GM19193 (cell line): Measurements from ENCODE around the gene ERG28.

Experiments
- POLR2A ChIP-seq: IDR thresholded peaks from 4 replicates; pipeline ENCODE4 v1.6.1; 2011; ENCODE audit not compliant: insufficient read depth, insufficient read length; ENCODE audit errors: extremely low read depth

The ERG28 gene, protein sequence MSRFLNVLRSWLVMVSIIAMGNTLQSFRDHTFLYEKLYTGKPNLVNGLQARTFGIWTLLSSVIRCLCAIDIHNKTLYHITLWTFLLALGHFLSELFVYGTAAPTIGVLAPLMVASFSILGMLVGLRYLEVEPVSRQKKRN

DNA sequence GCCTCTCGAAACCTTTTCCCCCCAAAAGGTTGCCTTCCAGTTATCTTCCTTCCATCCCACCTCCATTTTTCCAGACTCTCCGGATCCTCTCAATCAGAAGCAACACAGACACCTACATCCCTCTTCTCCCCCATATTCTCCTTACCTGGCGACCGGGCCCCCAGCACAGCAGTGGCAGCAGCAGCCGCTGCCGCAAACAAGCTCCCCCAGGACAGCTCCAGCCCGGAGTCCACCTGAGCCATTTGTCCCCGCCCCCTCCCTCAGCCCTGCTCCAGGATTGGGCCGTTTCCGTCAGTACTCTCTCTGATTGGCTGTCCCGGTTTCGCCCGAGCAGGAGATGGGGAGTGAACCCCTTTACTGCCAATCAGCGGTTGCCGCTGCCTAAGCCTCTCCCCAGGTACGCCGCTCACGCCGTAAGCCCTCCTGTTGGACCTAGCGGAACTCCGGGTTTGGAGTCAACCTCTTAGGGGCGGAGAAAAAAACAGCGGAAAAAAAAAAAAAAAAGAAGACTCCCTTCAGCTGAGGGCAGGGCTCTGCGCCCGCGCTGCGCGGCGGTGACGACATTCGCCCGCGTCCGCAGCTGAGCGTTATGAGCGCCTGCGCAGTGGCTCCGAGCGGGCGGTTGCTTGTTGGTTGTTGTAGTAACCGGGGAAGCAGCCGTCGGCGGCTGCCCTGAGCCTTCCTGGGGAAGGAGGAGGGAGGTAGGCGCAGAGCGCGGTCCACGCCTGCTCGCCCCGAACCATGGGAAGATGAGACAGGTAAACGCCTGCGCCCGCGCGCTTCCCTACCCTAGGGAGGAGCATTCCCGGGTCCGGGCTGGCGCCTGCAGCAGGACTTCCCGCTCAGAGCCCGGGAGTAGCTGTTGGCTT is at the start of gene ERG28, which contains the start of gene TTLL5:
Gene ERG28 (minus strand): TSS at position 247 of the 869 bp plus-strand sequence. CDS start 3,374 bp downstream, outside the sequence.
Gene TTLL5 (plus strand): TSS at position 617 of the 869 bp plus-strand sequence. CDS start 1,904 bp downstream, outside the sequence.
- TF ChIP-seq POLR2A, result peak; percentile 89

DNA sequence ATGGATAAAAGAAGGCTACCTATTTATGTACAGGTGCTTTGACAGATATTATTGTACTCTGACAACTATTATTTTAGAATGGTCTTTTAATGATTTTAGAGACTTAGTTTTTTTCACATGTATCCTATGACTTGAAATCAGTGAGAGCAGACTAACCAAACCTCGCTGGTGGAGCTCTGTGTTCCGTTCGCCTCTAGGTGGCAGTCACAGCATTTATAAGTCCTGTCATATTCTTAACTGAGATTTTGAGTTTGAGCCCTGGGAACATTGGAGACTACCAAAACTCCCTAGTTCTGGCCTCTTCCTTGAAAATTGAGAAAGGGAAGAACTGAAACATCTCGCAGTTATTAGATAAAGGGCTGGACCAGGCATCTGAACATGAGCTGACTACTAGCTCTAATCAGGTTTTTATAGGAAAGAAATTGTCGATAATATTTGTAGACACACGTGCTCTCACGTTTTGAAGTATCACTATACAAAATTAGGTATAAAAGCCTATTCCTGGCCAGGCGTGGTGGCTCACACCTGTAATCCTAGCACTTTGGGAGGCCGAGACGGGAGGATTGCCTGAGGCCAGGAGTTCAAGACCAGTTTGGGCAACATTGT is 48.6 kb upstream of the ERG28 start:
- no peak for TF ChIP-seq POLR2A

DNA sequence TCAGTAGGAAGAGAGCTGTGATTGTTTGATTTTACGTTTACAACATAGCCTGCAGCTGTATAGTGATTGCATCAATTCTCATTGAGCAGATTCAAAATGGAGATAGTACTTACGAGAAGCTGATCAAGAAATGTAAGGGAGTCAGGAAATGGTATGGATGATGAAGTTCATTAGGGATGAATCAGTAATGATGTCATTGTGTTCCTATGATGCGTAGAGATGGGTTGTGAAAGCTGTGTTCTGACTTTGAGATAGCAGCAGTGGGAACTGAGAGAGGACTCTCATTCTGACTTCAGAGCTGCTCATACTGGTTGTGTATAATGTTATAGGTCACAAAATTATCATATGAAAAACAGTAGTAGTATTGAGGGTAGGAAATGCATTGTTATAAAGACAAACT is 44.3 kb upstream of the ERG28 start:
- no peak for TF ChIP-seq POLR2A

DNA sequence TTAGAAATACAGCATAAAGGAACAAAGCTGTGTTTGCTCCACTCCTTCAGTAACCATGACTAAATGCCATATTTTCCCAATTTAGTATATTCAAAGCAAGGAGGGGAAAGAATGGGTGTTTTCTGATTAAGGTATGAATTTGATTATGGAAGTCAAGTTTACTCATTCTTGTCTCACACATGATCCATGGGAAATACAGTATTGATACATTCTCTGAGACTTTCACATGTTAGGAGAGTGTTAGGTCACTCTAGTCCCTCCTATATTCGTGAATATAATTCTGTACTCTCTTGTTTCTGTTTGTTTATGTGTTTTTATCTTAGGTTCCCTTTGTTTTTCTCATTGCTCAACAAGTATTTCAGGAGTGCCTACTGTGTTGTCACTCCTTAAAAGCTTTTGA is 42.8 kb upstream of the ERG28 start:
- TF ChIP-seq POLR2A, result no peak

DNA sequence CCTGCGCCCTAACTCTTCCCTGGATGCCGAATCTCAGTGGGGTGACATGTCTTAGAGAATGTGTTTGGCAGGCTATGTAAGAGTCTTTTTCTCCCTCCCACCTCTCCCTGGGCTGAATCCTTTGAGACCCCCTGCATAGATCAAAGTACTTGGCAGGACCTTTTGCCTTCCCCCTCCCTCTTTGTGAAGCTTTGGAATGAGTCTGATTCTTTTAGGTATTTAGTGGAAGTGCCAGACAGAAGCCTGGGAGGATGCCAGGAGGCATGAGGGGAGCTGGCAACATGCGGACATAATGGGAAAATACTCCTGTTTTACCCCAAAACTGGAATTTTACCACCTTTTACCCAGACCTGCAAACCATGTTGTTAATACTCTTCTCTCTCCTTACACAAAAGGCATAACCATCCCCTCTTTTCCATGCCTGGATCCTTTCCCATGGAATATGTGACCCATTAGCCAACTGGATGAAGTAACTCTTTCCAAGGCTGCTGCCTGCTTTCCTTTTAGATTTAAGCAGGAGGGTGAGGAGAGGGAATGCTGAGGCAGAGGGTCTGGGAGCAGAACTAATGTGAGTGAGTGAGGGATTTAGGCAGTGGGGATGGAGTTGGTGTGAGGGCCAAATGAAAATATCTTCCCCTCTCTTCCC is 42.1 kb upstream of the ERG28 start:
- no peak for TF ChIP-seq POLR2A

DNA sequence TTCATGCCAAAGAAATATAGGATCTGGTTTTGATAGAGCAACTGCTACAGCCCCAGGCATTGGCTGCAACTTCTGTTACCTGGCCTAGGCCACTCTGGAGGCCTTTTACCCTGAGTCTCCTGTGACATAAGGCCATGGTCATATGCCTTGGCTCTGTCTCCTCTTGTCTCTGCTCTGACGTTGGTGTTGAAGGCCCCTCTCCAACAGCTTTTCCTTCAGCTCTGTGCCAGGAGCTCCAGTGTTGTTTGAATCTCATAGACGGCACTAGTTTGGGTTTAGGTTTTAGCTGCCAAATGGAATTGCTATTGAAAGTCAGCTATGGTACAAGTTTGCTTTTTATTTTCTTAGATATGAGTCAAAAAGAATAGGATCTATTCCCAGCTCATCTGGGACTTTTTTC is 41.4 kb upstream of the ERG28 start:
- no peak for TF ChIP-seq POLR2A

DNA sequence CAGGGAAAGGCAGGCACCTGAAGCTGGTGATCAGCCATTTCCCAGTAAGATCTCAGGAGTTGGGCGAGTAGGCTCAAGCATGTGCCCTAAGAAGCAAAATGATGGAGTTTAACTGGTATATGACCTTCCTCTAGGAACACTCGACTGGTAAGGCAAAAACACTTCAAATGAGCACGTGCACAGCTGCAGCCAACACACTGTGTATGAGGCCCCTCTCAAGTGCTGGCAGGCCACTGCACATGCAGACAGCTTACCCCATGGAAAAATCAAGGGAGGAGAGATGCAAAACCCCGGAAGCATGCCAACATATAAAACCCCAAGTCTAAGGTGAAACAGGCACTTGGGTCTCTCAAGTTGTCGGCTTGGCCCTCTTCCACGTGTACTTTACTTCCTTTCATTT is 39.6 kb upstream of the ERG28 start:
- no peak for TF ChIP-seq POLR2A

DNA sequence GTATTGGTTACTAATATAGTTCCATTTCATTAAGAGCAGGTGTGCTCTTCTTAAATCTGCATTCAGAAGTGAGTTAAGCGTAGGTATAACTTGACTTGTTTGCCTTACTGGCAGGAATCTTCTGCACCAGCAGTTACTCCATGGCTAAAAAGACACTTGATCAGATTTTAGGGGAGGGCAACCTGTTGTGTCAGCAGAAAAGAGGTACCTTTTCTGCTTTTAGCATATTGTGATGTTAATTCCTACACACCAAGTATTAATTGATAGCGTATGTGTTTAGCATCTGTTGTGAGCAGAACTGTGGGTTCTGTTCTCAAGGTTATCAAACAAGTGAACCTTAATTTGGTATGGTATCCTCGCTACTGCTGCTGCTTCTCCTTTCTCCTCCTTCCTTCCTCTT is 38.7 kb upstream of the ERG28 start:
- TF ChIP-seq POLR2A, result no peak

DNA sequence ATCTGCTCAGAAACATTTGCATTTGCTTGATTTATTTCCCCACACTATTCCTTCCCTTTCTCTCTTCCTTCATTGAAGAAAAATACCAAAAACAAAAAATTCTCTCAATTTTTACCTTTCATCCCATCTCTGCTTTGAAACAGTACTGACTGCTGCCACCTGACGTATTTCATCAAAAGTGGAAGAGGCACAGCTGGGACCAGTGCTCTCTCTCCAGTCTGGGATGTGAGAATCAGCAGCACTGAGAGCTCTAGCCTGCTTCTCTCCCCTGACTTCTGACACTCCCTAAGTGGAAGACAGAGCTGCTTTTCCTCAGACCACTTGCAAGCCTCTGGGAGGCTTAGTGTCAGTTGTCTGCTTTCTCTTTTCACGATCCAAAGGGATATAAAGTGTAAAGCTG is 37.2 kb upstream of the ERG28 start:
- no peak for TF ChIP-seq POLR2A

DNA sequence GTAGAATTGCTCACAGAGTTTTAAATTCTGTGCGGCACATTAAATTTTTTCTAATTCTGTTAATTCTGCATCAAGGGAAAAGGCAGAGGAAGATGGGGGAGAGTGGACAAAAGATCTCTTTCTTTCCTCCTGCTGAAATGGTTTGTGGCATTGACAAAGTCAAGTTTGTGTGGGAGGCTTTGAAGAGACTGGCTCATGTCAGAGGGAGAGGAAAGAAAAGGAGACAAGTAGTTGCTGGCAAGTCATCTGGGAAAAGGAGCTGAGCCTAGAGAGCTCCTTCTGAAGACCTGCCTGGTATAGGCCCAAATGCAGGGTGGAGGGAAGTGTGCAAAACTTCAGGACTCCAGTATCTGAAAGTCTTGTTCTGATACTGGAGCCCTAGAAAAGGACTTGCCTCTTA is 36.7 kb upstream of the ERG28 start:
- TF ChIP-seq POLR2A, result no peak

DNA sequence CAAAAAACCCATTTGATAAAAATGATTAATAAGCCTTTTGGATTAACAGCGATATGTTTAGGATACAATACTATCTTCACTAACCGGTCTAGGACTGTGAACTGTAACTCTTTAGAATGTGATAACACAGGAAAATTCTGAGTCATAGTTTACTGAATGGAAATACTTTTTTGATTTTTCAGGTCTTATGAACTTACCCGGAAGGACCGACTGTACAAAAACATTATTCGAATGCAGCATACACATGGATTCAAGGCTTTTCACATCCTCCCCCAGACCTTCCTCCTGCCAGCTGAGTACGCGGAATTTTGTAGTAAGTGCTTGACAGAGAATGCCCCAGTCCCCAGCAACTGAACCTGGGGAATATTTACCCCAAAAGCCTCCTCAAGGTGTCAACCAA is 29.3 kb upstream of the ERG28 start:
- TF ChIP-seq POLR2A, result no peak

DNA sequence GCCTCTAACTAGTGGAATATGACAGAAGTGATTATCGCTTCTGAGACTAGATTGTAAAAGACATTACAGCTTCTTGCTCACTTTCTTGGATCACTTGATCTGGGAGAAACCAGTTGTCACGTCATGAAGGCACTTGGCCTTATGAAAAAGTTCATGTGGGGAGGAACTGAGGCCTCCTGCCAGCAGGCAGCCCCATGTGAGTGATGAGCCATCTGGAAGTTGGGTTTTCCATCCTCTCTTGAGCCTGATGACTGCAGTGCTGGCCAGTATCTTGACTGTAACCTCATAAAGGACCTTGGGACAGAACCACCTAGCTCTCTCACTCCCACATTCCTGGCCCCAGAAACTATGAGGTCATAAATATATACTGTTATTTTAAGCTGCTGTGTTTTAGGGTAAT is 28.3 kb upstream of the ERG28 start:
- no peak for TF ChIP-seq POLR2A

DNA sequence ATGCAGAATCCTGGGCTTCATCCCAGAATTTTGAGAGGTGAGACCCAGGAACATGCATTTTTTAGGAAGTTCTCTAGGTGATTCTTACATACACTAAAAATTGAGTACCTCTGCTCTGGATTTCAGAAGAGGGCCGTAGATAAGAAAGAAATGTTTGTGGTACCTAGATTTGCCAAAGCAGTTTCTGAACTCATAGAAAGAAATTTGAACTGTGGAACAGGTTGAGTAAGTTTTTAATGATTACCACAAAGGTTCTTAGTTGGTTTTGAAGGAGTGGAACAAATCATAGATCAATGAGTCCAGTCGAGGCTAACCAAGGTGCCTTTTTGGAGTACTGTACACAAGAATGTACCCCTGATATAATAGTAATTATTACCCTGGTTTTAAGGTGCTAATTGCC is 25.2 kb upstream of the ERG28 start:
- no peak for TF ChIP-seq POLR2A

DNA sequence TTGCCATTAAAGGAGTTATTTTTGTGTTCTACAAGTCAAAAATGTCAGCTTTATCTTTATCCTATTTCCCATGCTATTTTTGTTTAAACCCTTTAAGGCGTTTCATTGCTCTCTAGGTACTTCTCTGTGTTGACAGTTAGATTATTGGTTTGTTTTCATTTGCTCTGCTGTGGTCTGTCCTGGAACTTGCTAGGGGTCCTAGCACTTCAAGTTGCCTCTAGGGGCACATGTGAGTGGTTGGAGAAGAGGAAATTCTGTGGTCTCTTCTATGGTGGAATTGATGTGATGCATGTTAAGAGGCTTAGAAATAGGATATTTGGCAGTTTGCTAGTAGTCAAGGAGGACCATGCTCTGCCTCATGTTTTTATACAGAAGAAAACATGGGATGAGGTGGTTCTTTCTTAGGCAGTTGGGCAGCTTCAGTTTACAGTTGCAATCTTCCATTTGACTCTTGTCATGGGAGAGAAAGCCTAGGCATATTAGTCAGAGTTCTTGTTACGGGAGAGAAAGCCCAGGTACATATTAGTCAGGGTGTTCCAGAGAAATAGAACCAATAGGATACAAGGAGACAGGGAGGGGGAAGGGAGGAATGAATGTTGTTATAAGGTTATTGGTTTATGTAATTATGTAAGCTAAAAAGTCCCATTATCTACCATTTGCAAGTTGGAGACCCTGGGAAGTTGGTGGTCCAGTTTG is 14.7 kb upstream of the ERG28 start:
- no peak for TF ChIP-seq POLR2A

DNA sequence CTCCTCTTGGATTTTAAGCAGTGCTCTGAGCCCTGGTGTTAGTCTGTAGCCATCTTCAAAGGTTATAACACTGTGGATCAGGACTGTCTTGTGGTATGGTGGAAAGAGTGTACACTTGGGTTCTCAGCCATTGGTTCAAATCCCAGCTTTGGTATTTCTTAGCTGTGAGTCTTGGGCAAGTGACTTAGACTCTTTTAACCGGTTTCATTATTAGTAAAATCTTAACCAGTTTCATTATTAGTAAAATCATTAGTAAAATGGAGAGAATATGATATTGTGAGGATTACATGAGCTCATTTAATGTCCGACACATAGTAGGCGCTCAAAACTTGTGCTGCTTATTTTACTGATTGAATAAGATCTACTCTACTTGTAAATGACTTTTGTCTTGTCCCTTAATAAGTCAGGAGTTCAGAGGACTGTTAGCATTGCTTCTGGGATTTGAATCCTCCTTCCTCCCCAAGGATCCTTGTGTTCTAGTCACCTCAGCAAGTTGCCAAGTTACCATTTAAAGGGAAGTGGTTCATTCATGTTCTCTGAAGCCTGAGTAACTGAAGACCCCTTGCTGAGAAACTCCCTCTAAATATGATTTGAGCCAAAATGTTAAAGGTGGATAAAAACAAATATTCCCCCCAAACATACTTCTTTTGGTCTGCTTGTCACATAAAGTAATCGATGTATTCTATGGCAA is 12.8 kb upstream of the ERG28 start:
- TF ChIP-seq POLR2A, result no peak

DNA sequence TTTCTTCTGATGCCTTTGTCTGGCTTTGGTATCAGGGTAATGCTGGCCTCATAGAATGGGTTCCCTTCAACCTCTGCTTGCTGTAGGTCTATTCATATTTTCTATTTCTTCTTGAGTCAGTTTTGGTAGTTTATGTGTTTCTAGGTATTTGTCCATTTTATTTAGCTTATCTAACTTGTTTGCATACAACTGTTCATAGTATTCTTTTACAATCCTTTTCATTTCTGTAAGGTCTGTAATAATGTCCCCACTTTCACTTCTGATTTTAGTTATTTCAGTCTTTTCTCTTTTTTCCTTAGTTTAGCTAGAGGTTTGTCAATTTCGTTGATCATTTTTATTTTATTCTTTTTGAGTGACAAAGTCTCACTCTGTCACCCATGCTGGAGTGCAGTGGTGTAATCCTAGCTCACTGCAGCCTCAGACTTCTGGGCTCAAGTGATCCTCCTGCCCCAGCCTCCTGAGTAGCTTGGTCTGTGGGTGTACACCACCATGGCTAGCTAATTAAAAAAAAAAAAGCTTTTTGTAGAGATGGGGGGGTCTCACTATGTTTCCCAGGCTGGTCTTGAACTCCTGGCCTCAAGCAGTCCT is 12.0 kb upstream of the ERG28 start:
- TF ChIP-seq POLR2A, result no peak
